ENCODE data around the gene RBM38.
A peak's percentile ranks its signal among the peaks of the same experiment; 100 is the strongest.

RBM38 gene

GRCh38 chr20:57392512-57393271 lies 1.5 kb downstream of the RBM38 start:
- DNase-seq = no peak

GRCh38 chr20:57393321-57394120 lies 2.3 kb downstream of the RBM38 start:
- peak; percentile 38 for DNase-seq

- DNase-seq = no peak
These were observed 3.2 kb downstream of the RBM38 start for GRCh38 chr20:57394121-57395082.

GRCh38 chr20:57395111-57395966 lies 4.1 kb downstream of the RBM38 start:
- DNase-seq = no peak

- no peak for DNase-seq
These were observed 5.2 kb downstream of the RBM38 start for GRCh38 chr20:57396212-57396983.

- DNase-seq = no peak
These were observed 5.9 kb downstream of the RBM38 start for GRCh38 chr20:57396984-57397692.

- DNase-seq = no peak
These were observed 6.5 kb downstream of the RBM38 start for GRCh38 chr20:57397693-57398108.

GRCh38 chr20:57398231-57398821 lies 7.1 kb downstream of the RBM38 start:
- peak; percentile 54 for DNase-seq

GRCh38 chr20:57398901-57399535 lies 7.8 kb downstream of the RBM38 start:
- DNase-seq = no peak

GRCh38 chr20:57399587-57400155 lies 8.5 kb downstream of the RBM38 start:
- DNase-seq = no peak

GRCh38 chr20:57400231-57400701 lies 9.1 kb downstream of the RBM38 start:
- no peak for DNase-seq

GRCh38 chr20:57400821-57401564 lies 9.8 kb downstream of the RBM38 start:
- no peak for DNase-seq

GRCh38 chr20:57401565-57401918 lies 10.3 kb downstream of the RBM38 start:
- DNase-seq = no peak

GRCh38 chr20:57402206-57403125 lies 11.3 kb downstream of the RBM38 start:
- no peak for DNase-seq

- DNase-seq = no peak
These were observed 12.0 kb downstream of the RBM38 start for GRCh38 chr20:57403216-57403615.

- no peak for DNase-seq
These were observed 12.8 kb downstream of the RBM38 start for GRCh38 chr20:57404006-57404405.

- DNase-seq = no peak
These were observed 13.3 kb downstream of the RBM38 start for GRCh38 chr20:57404419-57405072.

All from NCI-H146 (cell line).